Pulmonary artery endothelial cell (primary cell): ENCODE data around the gene HCFC2. TPM values are rescaled to one million over a fixed set of nuclear protein-coding genes. Genes with fewer than 3 reads are reported as not detected.

Experiments
- DNase-seq: peaks from one replicate; pipeline ENCODE4 v3.0.0-alpha.2; 2011; ENCODE audit warnings: low read depth, low spot score
- total RNA-seq: library from RNA; depleted of rRNA; stranded (reverse); fragments of >200 nt; gene quantifications from 2 replicates; pipeline ENCODE4 v1.2.3, GENCODE V29; 2014

HCFC2 gene
- total RNA-seq, 1 donor from 2014 or later: 13.5 TPM

DNA sequence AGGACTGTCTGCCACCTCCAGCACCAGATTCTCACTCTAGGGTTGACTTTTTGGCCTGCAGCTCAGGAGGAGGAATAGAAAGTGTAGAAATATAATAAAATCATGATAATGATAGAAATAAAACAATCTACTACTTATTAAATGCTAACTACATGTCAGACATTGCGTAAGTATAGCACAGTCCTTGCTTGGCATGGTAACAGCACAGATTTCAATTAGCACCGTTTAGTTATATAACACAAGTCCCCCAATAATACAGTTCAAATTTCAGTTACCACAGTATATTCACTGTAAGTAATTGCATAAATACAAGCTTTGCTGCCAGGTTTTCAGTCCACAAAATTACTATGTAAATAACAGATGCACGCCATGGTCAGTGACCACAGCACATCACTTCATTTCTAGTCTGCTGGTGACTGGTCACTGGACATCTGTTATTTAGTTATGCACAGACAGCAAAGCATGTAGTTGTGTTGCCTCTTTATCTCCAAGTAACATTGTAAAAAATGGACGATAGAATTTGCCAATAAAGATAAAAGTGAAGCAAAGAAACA, 7.8 kb upstream of the HCFC2 start:
- DNase-seq: no peak

DNA sequence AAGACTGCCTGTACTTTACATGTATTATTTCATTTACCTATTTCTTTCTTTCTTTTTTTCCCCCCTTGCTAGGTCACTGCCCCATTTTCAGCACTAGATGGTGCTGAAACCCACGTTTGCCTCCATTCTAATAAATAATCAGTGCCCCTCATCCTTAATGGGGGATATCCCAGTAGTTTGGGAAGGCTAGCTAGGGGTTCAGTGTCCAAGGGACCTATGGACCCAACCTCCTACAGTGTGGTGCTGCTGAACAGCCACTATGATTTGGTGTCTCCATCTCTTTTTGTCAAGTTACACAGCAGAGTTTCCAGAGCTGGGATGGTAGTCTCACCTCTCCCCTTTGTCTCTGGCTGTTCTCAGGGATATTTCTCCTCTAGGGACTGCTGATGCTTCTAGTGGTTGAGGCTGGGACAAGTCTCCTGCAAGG, 6.5 kb upstream of the HCFC2 start:
- DNase-seq: no peak

DNA sequence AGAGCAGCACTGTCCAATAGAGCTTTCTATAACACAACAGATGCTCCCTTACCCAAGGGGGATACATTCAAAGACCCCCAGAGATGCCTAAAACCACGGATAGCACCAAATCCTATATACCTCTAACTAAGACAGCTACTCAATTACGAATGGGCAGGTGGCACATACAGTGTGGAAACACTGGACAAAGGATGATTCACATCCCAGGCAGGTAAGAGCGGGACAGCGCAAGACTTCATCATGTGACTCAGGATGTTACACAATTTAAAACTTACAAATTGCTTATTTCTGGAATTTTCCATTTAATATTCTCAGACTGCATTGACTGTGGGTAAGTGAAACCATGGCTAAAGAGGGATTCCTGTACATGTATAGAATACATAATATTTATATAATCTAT, 5.5 kb upstream of the HCFC2 start:
- no peak for DNase-seq

DNA sequence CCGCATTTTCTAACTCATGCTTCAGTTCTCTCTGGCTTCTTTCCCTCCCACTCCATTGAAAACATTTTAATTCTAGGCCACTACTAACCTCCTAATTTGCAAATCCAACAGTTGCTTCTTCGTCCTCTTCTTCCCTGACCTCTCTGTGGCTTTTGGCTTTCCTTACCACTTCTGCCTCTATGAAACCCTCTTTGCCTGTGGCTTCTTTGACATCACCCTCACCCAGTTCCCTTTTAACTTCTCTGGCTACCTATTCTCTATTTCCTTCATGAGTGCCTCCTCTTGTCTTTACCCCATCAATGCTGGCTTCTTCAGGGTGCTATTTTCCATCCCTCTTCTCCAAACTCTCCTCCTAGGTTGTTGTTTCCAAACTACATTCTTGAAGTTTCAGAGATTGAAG, 4.4 kb upstream of the HCFC2 start:
- DNase-seq: no peak

DNA sequence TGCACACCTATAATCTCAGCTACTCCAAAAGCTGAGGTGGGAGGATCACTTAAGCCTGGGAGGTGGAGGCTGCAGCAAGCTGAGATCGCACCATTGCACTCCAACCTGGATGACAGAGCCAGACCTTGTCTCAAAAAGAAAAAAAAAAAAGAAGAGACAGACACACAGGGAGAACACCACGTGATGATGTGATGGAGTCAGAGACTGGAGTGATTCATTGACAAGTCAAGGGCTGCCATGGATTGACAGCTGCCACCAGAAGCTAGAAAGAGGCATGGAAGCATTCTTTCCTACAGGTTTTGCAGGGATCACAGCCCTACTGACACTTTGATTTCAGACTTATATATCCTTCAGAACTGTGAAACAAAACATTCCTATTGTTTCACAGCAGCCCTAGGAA, 3.5 kb upstream of the HCFC2 start:
- no peak for DNase-seq

DNA sequence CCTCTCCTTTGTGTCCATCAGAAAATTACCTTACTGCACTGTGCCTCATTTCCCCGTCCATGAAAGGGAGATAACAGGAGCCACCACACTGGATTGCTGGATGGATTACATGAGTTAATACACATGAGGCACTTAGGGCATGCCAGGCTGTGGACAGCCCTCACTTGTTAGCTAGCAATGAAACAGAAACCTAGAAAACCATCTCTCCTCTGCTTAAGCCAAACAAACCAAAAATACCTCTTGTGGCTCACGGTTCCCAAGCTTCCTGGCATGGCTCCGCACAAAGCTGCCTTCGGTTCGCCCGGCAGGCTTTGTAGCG, 660 bp upstream of the HCFC2 start:
- no peak for DNase-seq

DNA sequence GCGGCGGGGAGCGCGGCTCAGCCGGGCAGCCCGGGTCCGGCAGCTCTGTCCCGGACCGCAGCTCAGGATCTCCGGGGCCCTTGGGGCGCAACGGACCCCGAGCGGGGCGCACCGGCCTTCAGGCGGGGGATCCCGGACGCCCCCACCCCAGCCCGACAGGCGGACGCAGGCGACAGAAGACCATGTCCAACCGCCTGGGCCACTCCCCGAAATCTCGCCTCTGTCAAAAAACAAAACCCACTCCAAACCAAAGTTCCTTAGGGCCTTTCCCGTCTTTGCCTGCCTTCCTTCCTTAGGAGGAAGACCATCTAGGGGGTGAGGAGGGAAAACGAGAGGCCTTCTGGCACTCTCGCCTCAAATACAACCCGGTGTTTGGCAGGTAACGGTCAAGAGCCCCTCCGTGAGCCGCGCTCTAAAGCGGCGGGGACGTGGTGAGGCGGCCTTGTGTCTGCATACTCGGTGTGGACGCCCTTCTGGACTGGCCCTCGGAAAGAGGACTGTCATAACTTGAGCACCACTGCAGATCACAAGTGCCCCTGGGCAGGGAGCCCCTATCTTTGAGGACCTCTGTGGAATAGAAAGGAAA, 604 bp downstream of the HCFC2 start:
- DNase-seq: no peak

DNA sequence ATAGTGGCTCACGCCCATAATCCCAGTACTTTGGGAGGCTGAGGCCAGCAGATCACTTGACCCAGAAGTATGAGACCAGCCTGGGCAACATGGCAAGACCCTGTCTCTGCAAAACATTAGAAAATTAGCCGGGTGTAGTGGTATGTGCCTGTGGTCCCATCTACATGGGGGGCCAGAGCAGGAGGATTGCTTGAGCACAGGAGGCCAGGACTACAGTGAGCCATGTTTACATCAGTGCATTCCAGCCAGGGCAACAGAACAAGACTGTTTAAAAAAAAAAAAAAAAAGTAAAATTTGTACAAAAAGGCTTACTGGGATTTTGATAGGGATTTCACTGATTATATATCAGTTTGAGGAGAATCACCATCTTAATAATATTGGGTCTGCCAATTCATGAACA, 7.8 kb downstream of the HCFC2 start:
- DNase-seq: no peak

DNA sequence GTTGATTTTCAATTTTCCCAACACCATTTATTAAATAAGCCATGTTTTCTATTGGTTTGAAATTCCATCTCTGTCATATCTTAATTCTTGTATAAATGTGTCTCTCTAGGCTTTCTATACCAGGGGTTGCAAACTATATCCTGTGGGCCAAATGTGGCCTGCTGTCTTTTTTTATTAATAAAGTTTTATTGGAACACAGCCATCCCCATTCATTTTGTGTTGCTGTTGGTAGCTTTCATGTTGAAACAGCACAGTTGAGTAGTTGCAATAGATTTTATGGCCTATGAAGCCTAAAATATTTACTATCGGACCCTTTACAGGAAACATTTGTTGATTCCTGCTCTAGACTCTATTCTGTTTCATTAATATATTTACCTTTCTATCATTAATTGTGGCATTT, 9.4 kb downstream of the HCFC2 start:
- DNase-seq: no peak

DNA sequence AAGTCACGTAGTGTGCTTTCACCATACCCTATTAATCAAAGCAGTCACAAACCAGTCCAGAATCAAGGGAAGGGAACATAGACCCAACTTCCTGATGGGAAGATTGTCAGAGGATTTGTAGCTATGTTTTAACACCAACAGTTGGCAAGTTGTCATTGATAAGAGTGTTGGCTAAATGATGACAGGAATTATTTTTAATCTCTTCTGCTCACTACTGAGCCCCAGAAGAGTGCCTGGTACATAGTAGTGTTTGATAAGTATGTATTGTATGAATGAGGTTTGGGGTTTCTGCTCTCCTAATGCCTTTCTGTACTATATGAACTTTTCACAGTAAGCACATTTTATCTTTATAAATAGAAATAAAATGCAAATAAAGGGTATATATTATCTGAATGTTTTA, 14.7 kb downstream of the HCFC2 start:
- DNase-seq: no peak

DNA sequence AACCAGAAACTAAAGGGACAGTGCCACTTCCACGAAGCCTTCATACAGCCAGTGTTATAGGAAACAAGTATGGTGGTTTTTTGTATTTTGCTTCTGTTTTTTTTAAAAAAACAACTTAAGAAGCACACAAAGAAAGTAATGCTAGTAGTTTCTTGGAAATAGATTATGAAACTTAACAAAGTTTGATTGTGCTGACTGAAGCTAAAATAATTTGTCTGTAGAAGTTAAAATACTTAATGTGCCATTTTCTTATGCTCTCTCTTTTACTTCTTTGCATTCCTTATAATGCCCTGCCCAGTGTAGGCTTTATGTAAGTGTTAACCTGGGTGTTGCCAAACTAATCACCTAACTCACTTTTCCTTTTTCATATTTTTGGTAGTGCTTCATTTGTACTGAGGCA, 16.4 kb downstream of the HCFC2 start:
- DNase-seq: no peak

DNA sequence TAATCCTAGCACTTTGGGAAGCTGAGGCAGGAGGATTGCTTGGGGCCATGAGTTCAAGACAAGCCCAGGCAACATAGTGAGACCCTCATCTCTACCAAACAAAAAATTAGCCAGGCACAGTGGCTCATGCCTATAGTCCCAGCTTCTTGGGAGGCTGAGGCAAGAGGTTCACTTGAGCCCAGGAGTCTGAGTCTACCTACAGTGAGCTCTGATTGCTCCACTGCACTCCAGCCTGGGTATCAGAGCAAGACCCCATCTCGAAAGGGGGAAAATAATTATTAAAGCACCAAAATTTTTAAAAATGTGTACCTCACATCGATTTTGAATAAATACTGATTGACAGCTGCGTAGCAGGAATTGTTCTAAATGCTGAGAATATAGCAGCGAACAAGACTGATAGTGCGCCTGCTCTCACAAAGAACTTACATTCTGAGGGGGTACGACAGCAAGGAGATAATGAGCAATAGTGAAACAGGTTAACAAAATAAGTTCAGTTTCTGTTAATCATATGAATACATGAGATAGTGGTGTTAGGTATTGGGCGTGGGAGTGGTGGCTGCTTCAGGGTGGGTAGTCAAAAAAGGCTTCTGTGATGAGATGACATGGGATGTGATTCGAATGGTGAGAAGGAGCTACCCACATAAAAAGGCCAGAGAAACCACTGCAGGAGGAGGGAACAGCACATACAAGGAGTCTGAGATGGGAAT, 19.6 kb downstream of the HCFC2 start:
- no peak for DNase-seq

DNA sequence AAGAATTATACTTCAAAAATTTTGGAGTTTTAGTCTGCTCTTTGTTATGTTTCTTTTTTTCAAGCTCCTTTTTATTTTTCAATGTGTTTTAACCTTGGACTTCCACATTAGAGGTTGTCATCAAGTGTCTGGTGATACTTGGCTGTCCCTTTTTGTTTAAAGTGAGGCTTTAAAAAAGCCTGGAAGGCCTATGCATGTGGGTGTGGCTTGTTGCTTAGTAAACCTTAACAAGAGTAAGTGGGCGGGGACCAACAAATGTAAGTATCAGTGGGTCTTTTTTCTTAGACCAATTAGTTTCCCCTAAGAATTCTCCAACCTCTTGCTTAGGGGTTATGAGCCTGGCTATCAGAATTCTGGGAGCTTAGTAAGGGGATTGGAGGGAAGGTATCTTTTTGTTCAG, 26.4 kb downstream of the HCFC2 start:
- DNase-seq: no peak

DNA sequence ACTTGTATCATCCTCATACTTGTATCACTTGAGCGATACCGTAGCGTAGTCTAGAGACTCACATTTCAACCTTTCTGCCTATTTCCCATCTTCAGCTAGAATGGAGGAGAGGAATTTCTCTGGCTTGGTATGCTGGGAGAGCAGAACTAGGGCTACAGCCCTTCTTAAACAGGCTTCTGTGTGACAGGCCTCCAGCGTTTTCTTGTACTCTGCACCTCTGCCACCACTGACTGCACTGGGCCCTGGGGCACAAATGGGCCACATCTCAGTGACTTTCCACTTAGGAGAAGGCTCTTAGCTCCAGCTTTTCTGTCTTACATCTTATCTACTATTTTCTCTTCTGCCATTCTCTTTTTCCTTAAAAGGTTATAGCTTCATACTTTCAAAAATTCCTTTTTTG, 26.8 kb downstream of the HCFC2 start:
- DNase-seq: no peak

DNA sequence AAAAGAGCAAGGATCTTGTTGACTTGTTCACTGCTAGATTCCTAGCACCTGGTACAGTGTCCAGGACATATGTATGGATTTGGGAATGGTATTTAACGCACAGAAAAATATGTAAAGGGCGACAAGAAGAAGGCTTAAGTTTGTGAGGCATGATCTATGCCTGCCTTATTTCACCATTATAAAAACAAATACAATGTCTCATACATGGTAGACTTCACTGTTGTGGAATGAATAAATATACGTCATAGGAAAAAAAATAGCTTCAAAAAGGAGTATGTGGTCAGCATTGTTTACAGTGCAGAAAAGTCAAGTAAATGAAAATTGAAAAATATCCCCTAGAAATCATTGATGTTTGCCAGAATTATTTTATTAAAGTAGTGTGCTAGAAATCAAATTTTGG, 30.0 kb downstream of the HCFC2 start:
- no peak for DNase-seq

DNA sequence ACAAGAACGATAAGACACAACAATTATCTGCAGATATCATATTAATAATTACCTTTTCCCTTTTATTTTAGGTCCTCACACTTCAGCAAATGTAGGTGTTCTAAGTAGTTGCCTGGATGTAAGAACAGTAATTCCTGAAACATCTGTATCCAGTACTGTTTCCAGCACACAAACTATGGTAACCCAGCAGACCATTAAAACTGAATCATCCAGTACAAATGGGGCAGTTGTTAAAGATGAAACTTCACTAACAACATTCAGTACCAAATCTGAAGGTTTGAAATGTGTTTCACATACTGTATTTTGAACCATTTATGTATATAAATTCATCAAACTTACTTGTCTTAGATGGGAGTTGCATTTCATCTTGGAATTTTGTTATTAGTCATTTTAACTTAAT, 31.0 kb downstream of the HCFC2 start:
- DNase-seq: no peak

DNA sequence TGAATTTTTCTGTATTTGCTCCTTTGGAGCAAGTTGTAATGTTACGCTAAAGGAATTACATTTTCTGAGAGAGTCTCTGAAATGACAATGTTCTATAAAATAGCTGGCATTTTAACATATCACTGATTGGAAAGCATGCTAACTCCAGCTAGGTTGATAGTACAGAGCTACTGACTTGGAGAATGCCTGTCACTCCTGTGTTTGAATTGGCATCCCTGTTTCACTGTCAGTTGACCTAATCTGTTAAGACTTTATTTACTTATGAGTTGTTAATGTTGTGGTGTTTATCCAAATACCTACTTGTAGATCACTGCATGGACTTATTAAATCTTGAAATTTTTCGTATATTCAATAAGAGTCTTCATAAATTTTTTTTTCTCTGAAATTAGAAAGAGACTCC, 33.6 kb downstream of the HCFC2 start:
- no peak for DNase-seq

DNA sequence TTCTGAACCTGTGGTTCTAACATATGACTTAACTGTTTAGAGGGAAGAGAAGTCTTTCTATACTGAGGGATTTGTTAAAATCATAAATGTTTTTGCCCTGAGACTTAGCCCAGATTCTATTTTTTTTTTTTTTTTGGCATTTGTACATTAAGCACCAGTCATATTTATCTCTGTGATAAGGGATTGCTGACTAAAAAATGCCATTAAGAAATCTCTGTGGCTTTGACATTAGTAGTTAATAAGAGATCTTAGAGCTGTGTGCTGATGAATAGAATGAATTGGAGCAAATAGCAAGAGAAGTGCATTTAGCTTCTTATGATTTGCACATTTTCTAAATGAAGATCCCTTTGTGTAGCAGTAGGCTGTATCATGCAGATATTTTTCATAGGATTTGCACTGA, 41.1 kb downstream of the HCFC2 start:
- DNase-seq: no peak

DNA sequence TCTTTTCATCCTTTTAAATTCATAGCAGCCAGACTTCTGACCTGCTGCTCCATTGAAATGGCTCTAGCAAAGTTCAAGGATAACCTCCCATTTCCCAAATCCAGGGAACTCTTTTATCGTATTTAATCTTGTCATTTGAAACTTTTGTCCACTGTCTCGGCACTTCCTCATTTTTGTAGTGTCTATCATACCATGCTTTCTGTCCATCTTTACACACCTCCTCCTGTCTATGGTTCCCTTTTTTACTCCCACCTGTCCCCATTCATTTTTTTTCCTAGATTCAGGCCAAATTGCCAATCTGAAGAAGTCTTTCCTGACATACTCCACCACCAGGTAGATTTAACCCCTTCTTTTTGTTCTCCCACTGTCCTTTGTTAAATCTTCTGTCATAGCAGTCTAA, 42.6 kb downstream of the HCFC2 start:
- DNase-seq: no peak

DNA sequence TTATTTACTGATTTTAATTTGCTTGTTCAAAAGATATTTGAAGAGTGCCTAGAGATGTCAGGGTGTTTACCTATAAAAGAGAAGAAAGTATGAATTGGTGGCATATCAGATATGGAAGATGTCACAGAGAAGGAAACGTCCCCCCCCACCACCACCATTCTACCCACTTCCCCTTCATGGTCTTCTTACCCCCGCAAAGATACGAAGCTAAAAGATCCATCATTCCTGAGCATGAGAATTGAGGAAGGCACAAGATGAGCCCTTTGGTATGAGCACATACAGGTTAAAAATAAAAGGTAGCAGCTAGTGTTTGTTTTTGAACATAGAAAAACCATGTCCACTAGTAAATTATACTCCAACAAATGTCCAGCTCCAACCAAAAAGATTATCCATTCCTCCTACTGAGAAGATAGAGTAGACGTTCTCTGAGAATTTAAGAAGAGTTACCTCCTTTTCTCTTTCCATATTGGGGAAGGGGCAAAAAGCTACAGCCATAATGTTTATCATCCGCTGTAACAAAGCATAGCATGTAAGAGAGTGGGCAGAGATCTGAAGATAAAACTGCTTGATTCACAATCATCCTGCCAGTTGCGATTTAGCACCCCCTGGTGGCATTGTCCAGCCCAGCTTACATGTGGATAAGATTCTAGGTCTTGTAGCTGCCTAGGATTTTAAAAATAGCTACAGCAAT, 44.6 kb downstream of the HCFC2 start:
- DNase-seq: peak; percentile 66

DNA sequence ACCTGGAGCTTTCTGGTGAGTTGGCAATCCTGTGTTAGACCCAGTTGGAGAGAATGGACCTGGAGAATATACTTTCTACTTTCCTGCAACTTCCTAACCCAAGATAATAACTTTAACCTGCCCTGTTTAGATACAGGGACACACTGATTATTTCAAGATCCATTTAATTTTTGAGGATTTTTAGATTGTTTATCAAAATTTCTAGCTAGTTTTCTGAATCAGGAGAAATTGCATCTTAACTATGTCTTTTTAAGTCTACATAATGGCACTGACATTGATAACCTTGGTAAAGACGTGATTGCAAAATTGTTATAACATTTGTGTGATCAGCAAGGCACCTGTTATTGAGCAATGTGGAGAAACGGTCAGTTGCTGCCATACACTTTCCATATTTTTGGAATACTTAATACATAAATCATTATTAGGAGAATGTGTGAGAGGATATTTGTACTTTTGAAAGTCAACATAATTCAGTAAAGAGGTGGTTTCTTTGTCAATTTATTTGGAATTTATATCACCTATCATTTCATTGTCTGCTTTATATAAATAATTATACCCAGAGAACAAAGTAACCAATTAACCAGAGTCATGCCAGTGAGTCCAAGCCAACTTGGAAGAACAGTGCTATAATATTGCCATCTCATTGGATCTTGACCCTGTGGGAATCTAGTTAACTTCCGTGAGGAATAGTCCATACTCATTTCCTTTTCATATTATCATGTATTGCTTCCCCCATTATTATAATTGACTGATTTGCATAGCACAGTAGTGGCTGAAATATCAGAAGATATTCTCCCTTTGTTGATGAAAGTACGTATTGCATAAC, 45.3 kb downstream of the HCFC2 start:
- DNase-seq: no peak
